ENCODE measurements around the gene POLA1.

POLA1 gene

GRCh38 chrX:24693453-24694202, at the start of gene POLA1 (continued):
- TF ChIP-seq ZNF292 (tag by site-specific recombination; IDR thresholded peaks at IDR 0.05; ENCODE audit: borderline replicate concordance, low read depth) (no peak), ZNF843 (tag by site-specific recombination; IDR thresholded peaks at IDR 0.05) (no peak; the same call in none of the 2 replicates), ZFP37 (tag by site-specific recombination; IDR thresholded peaks at IDR 0.05) (peak; percentile 23; the same call in 1 of the 2 replicates), ZBTB44 (tag by site-specific recombination; IDR thresholded peaks at IDR 0.05) (no peak), TCF7L2 (IDR thresholded peaks at IDR 0.05; ENCODE audit: borderline replicate concordance, low read depth, low read length) (no peak), SP3 (tag by site-specific recombination; IDR thresholded peaks at IDR 0.05) (peak; percentile 82), PRDM10 (tag by site-specific recombination; IDR thresholded peaks at IDR 0.05) (peak; percentile 64), ZNF654 (tag by site-specific recombination; IDR thresholded peaks at IDR 0.05; ENCODE audit: low read depth) (no peak), OVOL3 (tag by site-specific recombination; IDR thresholded peaks at IDR 0.05) (peak; percentile 23; the same call in 1 of the 2 replicates), PRDM4 (tag by site-specific recombination; IDR thresholded peaks at IDR 0.05) (peak; percentile 50; the same call in 1 of the 2 replicates), ZXDB (tag by site-specific recombination; IDR thresholded peaks at IDR 0.05) (peak; percentile 86), ZSCAN5A (tag by site-specific recombination; IDR thresholded peaks at IDR 0.05) (no peak), BCL11B (tag by site-specific recombination; IDR thresholded peaks at IDR 0.05; ENCODE audit: low read depth) (no peak; the same call in none of the 2 replicates), ZNF174 (tag by site-specific recombination; IDR thresholded peaks at IDR 0.05) (no peak), ZNF10 (tag by site-specific recombination; IDR thresholded peaks at IDR 0.05) (peak; percentile 56; the same call in 1 of the 2 replicates), EGR2 (tag by site-specific recombination; IDR thresholded peaks at IDR 0.05; ENCODE audit: low read depth) (peak; percentile 90), ZBTB26 (tag by site-specific recombination; optimal IDR thresholded peaks at IDR 0.05) (peak; percentile 98), ZNF600 (tag by site-specific recombination; IDR thresholded peaks at IDR 0.05) (peak; percentile 57; the same call in 1 of the 2 replicates), ZNF274 (IDR thresholded peaks at IDR 0.05; ENCODE audit: low read length) (no peak), ZNF274 (tag by site-specific recombination; IDR thresholded peaks at IDR 0.05; ENCODE audit: borderline replicate concordance) (no peak), TRIM28 (IDR thresholded peaks at IDR 0.05; ENCODE audit: borderline replicate concordance, low read length) (peak; percentile 27; the same call in 1 of the 2 replicates), ZNF37A (tag by site-specific recombination; IDR thresholded peaks at IDR 0.05) (no peak), ZNF776 (tag by site-specific recombination; IDR thresholded peaks at IDR 0.05; ENCODE audit: borderline replicate concordance) (no peak), HIC1 (tag by site-specific recombination; IDR thresholded peaks at IDR 0.05) (peak; percentile 81), ZNF2 (tag by site-specific recombination; IDR thresholded peaks at IDR 0.05) (peak; percentile 51; the same call in 1 of the 2 replicates)
